HT-29 (cell line): ENCODE data around the gene ERRFI1. TPM values are rescaled to one million over a fixed set of nuclear protein-coding genes. Genes with fewer than 3 reads are reported as not detected.

Source experiments
- DNase-seq: peaks from one replicate; pipeline ENCODE4 v3.0.0-alpha.2; 2015; ENCODE audit warnings: low spot score
- total RNA-seq: library from RNA; depleted of rRNA; stranded (reverse); fragments of >200 nt; shearing (Covaris generic); gene quantifications from 2 replicates; pipeline ENCODE4 v1.2.3, GENCODE V29; 2014

ERRFI1 gene
- total RNA-seq, 1 experiment from 2014 or later, result 76.1 TPM

DNA sequence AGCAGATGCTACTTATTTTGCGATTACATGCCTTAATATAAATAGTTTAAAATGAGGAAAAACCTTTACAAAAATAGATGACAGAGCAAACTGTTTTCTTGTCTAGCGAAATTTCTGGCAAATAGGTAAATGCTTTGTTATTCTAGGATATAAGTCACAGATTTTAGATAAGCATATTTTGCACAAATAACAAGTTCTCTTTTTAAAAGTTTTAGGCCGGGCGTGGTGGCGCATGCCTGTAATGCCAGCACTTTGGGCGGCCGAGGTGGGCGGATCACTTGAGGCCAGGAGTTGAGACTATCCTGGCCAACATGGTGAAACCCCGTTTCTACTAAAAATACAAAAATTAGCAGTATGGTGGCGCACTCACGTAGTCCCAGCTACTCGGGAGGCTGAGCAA is 20.3 kb upstream of the ERRFI1 start:
- no peak for DNase-seq

DNA sequence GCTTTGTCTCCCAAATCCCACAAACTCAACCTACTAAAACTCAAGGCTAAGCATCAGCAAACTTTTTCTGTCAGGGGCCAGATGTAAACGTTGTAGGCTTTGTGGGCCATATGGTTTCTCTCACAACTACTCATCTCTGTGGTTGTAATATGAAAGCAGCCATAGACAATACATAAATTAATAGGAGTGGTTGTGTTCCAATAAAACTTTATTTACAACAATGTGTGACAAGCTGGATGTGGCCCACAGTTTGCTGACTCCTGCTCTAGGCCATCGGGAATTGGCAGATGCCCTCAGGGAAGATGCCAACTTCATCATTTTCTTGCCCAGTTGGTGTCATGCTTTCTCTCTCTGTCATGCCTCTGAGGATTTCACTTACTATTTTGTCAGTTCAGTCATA is 17.5 kb upstream of the ERRFI1 start:
- no peak for DNase-seq

DNA sequence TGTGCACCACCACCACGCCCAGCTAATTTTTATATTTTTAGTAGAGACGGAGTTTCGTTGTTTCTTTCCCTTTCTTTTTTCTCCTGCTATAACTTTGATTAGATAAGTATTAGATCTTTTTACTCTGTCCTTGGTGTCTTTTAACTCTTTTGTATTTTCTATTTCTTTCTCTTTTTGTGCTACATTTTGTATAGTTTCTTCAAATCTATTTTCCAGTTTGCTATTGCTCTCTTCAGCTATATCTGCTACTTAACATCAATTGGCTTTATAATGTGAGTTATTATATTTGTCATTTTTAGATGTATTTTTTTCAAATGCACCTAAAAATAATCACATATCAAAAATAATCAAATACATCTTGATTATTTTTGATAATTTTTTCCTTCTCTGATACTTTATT is 16.0 kb upstream of the ERRFI1 start:
- no peak for DNase-seq

- peak; percentile 97 for DNase-seq
Measured at GRCh38 chr1:8040586-8040985, 14.5 kb upstream of the ERRFI1 start.

DNA sequence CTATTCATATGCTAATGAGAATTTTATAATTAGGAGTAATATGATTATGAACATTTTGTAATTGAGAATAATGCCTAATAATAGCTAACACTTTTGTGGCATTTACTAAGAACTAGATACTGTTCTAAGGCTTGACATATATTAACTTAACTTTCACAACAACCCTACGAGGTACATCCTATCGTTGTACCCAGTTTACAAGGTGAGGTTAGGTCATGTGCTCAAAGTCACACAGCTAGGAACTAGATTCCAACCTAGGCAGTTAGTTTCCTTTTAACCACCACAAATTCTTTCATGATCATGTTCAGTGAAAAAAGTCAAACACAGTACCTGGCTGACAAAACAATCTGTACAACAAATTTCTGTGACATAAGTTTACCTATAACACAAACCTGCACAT is 13.0 kb upstream of the ERRFI1 start:
- no peak for DNase-seq

GRCh38 chr1:8035289-8035688 is 9.2 kb upstream of the ERRFI1 start:
- DNase-seq, result no peak

DNA sequence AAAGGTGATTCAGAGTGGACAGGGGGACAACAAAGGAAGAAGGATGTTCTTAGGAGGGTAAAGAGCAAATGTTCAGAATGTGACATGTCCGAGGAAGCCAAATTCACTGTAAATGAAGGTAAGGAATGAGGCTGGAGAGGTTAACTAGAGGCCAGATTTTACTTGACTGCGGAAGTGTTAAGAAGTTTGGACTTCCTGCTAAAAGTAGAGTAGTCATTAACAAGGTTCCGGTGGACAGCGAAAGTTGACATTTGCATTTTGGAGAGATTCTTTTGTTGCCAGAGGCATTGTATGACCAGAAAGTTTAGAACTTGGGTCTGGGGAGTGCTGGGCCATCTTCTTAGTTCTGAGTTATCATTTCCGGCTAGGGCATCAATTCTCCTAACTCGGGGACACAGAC is 7.2 kb upstream of the ERRFI1 start:
- DNase-seq, result no peak

DNA sequence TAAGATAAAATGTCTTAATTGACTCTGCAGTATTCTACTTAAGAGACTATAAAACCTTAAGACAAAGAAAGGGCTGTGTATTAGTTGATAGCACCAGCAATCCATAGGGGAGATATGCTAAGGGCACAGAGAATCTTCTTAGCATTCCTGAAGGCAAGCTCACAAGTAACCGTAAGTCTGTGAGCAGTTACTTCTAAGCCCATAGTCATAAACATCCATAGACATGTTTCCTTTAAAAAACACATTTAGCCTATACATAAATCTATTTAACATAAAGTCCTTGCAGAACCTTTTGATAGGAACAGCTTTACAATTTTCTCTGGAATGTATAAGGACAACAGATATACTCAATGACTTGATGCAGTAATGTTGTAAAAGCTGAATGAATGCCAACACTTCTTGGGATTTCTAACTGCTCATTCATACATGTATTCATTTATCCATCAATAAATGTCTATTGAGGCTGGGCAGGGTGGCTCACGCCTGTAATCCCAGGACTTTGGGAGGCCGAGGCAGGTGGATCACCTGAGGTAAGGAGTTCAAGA is 6.3 kb upstream of the ERRFI1 start:
- DNase-seq, result peak; percentile 26

DNA sequence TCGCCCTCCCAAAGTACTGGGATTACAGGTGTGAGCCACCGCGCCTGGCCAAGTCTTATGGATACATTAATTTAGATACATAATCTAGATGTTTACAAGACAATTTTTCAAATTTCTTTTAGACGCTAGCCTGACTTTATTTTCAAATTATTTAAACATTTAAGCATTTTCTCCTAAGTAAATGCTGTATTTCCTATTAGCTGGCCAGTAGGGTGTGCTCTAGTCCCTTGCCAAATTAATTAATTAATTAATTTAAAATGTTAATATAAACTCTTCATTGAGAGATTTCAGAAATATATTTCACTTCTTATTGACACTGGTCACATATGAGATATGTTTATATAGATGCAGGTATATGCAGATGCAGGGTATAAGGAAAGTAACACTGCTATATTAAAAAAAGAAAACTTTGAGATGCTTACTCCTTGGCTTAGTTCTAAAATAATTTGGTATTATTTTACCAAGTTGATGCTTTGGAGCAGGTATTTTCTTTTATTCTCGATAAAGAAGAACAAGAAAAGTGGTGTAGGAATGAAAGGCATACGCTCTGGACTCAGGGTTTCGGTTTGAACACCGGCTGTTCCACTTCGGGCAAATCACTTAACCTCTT is 5.2 kb upstream of the ERRFI1 start:
- peak; percentile 83 for DNase-seq

DNA sequence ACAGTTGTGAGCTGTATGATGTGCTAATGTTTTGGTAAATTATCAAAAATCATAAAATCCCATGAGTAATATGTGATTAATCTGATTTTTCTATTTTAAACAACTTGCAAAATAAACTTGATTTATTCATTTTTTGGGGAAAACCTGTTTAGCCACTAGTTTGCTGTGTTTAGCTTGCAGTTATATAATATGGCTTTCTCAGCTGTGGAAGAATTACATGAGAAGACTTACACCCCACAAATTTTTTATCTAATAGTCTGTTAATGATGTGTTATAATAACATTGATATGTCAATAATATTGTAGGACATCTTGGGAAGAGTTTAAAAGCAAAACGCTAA is 2.4 kb upstream of the ERRFI1 start:
- no peak for DNase-seq

DNA sequence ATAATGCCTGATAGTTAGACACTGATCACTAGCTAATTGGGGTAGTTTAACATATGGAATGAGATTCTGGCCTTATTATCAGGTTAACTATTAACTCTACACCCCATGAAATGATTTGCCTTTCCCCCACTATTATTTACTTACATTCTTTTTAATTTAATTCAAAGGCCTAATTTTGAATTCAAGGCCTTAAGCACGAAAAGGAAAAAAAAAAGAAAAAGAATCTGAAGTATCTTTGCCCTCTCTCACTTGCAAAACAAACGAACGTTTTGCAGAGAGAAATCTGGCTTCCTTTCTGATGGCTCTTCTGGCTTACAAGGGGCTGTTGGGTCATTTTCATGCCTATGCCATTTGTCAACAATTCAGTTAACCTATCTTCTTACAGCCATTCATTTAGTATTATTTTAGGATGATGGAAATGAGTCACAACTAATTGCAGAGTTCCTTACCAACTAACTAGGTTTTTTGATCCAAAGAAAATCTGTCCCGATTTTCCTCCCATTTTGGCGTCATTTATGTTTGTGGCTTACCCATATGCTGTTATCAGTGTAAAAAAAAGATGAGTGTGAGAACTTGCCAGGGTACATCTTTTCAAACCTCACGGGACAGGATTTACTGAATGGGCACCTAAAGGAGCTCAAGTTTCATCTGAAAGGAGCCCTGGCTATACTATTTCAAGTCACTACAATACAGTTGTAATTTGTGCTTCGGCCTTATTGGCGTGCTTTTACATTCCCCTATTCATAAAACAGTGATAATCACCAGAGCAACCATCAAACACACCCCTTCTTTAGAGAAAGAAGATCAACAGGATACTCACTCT is 1.9 kb upstream of the ERRFI1 start:
- DNase-seq, result peak; percentile 86

DNA sequence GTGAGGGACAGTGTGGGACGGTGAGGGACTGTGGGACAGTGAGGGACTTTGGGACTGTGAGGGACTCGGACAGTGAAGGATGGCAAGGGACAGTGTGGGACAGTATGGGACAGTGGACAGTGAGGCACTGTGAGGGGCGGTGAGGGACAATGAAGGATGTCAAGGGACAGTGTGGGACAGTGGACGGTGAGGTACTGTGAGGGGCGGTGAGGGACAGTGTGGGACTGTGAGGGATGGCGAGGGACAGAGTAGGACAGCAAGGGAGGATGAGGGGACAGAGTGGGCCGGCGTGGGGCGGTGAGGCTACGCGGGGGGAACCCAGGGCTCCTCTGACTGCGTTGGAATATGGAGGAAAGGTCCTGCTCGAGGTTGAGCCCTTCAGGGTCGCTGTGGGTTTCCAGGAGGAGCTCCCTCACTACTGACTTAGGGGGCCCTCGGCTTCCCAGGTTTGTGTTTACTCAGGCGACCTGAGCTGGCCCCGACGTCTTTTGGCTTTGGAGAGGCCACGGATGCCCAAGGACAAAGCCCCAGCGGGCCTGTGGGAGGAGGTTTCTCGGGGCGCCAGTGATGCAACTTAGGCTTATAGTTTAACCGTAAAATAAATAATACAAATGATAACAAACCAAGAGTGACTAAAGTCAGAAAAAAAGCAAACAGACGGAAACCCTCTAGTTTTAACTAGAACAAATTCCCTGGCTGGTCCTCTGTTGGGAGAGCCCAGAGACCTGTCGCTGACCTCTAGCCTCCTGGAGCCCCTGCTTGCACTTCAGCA is 1.1 kb upstream of the ERRFI1 start:
- peak; percentile 71 for DNase-seq

DNA sequence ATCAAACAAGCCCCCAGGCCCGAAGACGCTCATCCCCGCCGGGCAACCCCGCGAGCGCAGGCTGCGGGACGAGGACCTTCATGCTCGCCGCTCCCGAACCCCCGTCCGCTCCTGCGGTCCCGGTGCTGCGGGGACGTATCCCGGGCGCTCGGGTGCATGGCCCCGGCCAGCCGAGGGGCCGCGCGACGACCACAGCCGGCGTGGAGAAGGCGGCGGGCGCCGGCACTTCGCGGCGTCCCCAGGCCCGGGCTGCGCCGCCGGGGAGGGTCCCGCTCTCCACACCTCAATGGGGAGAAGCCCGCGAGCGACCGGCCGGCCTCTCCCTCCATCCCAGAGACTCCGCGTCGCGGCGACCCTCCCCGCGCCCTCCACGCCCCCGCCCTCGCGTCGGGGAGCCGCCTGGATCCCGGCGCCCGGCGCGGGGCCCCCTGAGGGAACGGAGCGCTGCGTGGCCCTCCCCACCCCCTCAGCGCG is 401 bp downstream of the ERRFI1 start:
- DNase-seq, result no peak

DNA sequence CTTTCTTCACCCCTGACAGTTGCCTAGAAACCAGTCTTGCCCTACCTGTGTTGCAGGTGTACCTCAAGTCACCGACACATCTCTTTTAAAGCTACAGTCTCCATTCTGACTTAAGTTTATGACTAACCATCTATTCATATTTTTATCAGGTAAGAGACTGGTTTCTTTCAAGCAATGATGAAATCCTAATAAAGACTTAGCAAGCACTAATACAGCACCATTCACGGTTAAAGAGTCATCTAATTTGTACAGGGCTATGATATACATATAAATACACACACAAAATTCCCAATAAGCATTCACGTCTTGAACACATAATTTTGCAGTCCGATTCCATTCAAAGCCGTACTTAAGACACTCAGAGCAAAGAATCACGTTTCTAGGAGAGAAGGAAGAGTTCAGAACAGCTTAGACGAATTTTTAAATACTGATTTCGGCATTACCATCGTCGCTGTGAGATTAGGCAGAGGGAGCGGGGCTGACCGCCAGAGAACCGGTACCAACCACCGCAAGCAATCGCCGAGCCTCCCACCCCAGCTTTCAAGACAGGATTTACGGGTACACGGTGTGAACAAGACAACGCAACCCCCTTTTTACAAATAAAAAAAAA is 943 bp downstream of the ERRFI1 start:
- peak; percentile 70 for DNase-seq

GRCh38 chr1:8024329-8024728 is 1.8 kb downstream of the ERRFI1 start:
- DNase-seq, result no peak

DNA sequence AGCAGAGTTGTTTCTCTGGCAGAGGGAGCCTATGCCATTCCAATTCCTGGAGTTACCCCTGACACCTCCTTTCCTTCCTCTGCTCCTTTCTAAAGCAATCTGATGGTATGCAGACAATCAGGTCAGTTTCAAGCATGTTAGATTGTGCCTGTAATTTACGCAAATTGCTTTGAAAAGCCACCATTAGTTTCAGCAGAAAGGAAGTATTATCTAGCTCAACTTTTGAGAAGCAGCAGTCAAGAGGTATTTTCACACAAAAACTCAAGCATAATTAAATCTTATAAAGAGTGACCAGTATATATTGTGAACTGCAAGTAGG is 2.2 kb downstream of the ERRFI1 start:
- DNase-seq, result peak; percentile 49

- DNase-seq, result no peak
Measured at GRCh38 chr1:8023287-8023994, 2.7 kb downstream of the ERRFI1 start.

GRCh38 chr1:8022395-8023286 is 3.5 kb downstream of the ERRFI1 start:
- peak; percentile 64 for DNase-seq

GRCh38 chr1:8021676-8022266 is 4.3 kb downstream of the ERRFI1 start:
- DNase-seq, result peak; percentile 67

- peak; percentile 92 for DNase-seq
Measured at GRCh38 chr1:8020032-8020431, 6.1 kb downstream of the ERRFI1 start.
